Stimulated activated CD8-positive, alpha-beta memory T cell treated with anti-CD3 and anti-CD28 coated beads, Interleukin-15, amount 100 ng/mL, for 48 hours (primary cell): ENCODE data around the gene TSPAN9.

Experiments used
- DNase-seq, 2 donors: peaks; one replicate each; pipeline ENCODE4 v3.0.0-alpha.2; 2020; ENCODE audit warnings: low read depth in 2 of 2

TSPAN9 gene

DNA sequence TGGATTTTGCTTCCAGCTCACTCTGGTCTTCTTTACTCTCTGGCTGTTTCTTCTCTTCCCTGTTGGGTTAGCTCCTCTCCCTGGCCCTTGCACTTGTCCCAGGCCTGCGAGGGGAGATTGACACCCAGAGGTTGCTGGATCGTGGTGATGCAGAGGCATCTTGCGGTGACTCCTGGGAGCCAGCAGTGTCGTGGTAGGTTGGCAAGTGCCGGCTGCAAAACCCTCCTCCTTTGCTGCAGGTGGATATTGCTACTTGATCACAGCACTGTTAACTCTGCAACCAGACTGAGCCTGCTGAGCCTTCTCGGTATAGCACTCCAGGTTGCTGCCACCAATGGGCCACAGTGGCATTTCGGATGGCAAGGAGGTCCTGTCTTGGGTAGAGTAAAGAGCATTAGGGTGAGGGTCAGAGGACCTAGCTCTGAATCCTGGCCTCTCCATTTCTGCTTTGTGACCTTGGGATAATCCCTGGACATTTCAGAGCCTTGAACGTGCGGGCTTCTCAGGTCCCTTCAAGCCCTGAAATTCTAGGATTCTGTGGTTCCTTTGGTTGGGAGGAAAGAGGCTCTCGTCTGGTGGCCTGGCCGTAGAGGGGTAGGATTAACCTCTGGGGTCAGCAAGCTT is 87.4 kb downstream of the TSPAN9 start:
- no peak for DNase-seq

DNA sequence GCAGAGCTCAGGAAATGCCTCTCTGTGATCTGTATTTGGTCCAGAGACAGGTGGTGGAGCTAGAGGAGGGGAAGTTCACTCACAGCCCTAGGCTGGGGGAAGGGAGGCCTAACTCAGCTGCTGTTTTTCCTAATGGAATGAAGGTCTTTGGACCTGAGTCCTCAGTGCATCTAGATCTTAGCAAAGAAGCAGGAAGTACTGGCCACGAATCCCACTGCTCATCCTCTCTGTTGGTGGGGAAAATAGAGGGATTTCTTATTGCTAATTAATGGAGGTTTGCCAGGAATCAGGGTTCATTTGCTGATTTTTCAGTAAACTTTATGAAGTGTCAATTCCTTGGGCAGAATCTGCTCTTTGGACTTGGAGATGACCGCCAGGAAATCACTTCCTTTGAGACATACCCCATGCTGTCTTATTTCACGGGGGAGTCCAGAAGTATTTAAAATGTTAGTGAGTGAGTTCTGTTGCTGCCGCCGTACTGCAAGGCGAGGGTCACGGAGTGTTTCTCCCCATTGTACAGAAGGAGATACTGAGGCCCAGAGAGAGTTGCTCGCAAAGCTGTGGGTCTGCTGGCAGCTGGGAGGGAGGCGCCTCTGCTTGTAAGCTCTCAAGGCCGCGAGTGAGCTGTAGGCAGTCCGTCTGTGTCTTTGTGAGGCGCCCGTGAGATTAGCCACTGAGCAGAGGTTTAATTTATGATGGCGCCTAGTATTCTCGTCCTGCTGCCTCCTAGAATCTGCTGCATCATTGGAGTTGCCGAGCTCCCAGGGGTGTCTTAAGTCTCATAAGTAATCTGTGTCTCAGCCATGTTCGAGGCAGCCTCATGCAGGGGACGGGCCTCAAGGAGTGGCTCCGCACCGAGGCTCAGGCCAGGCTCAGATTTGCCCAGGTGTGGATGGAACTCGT is 88.2 kb downstream of the TSPAN9 start:
- no peak for DNase-seq

DNA sequence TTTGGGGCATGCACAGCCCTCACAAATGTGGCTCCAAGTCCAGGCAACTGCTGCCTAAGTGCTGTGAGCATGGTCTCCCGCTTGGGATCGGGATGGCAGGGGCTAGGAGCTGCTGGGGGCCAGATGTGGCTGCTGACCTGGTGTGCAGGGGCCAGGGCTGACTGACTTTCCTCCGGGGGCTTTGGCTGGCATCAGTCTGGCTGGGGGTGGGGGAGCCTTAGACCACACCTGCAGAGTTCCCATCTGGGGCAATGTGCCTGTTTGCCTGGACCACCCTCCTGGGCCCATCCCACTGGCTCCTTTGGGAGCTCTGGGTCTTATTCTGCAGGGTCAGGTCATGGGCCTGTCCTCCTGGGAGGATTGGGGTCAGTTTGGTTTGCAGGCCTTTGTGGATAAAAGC is 90.5 kb downstream of the TSPAN9 start:
- no peak for DNase-seq

DNA sequence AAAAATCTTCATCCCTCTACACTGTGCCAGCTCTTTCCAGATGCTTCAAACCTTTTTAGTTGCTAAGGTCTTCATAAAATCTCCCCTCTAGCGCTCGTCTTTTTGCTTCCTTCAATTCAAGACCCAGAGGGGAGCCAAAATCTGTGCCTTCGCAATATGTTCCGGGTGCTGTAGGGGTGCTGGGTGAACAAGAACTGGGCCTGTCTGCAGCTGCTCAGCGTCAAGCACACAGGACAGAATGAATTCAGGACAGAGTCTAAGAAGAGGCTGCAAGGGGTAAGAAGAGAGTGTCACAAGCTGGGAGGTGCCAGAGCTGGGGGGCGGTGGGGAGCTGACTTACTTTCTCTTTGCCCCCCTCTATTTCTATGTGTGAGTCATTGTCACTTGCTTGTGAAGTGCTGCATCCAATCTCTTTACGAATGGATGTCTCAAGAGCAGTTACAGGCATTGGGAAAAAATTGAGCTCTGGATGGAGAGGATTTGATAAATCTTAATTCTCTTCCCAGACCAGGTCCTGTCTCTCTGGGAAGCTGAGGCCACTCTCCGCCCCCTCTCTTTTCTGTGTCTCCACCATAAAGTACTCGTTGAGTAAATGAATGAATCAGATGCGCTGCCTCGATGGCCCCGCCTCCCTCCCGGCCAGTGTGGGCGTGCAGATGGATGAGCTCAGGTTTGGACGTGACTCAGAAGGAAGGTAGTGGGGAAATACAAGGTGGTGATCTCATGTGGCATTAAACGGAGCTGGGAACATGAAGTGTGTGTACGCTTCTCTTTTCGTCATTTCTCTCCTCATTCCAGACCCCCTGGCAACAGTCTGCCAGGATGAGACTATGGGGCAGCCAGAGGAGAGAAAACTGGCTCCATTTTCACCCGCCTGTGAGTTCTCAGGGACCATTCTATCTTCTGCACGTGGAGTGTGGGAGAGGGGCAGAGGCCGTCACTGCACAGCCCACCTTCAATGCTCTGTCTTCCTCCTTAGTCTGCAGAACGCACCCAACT is 91.3 kb downstream of the TSPAN9 start:
- DNase-seq = peak; percentile 38 to 69

DNA sequence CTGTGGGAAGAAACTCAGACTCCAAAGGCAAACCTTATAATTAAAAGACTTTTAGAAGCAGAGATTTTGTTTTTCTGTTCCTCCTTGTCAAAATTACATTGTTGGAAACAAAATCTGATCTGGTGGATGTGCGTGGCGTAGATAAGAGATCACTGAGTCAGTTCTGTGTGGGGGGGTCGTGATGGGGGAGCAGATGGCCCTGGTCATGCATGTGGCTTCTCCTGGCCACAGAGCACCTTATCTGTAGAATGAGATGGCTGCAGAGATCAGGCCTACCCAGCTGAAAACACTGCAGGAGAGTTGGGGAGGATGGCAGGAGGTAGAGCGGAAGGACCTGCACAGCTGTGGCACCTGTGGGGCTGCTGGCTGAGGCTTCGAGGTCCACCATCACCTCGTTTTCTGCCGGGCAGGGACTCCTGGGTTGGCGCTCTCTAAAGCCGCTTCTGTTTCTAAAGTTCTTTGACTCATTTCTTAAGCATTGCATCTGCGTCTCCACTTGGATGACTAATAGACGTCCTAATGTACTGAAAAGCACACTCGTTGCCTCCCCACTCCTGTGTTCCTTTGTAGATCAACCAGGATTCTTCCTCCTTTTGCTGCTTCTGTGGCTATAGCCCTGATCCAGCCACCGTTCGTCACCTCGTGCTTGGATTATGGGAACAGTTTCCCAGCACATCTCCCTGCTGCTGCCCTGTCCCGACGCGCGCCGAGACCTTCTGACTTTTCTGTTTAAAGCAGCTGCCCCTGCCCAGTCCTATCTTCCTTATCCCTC is 93.4 kb downstream of the TSPAN9 start:
- no peak for DNase-seq

DNA sequence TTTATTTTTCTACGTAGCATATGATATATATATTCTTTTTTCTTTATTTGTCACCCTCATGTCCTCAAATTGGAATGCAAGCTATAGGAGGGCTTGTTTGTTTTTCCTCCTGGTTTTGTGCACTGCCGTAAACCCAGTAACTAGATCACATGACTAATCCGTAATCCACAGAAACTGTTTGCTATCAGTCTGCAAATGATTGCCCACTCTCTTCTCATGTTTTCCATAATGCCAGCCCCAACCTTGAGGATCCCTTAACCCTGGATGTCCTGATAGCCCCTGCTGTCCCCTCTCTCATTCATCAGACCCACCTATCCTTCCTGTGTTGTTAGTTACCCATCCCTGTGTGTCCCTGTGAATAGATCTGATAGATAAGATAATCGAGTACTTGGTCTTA is 94.0 kb downstream of the TSPAN9 start:
- DNase-seq = no peak

DNA sequence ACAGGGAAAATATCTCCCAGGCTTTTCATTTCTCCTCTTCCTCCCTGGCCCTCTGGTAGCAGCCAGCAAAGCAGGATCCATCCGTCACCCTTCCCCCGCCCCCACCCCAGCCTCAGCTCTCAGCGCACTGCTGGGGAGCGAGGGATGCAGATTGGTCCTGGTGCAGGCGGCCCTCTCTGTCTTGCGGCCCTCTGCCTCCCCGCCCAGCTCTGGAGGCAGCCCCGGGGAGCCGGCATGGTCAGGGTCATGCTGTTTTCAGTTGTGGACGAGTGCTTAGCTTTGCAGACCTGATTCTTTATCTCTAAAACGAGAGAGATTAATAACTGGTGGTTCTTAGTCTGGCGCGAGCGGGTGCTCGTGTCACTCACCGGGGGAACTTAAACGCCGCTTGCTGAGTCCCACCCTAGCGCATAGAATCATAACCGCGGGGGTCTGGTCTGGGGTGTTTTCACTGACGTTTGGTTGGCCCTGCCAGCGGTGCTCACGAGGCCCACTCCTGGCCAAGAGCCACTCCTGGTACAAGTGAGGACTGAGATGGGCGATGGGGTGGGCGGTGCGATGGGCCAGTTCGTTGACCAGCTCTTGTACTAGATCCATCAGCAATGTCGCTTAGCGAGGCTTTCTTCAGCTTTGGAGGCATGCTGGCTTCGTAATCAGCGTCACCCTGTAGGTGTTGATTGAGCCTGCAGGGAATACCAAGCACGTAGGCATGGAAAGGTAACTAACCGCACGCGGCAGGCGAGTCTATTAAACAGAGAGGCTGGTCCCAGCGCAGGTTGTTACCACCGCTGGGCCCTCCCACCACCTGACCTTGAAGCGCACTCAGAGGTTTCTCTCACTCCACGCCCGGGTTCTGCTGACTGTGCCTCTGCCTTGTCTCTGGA is 95.2 kb downstream of the TSPAN9 start:
- DNase-seq = no peak

DNA sequence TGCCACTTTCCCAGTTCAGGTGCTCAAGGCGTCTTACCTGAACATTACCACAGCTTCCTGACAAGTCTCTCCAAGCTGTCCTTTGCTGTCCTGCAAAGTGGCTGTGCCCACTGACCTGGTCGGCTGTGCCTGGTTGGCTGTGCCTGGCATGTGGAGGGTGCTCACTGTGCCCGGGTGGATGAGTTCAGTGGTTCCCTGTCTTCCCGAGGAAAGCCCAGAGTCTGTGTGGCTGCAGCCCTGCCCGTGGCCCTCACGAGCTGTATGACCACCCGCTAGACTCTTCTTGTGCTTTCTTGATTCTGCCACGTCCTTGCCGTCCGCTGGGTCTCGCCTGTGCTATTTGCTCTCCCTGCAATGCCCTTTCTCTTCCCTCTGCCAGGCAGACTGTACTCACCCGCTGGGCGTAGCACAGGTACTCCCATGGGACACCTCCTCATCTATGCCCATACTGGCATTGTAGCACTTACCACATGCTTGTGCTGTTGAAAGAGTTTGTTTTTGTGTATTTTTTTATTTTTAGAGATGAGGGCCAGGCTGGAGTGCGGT is 95.9 kb downstream of the TSPAN9 start:
- DNase-seq = no peak

DNA sequence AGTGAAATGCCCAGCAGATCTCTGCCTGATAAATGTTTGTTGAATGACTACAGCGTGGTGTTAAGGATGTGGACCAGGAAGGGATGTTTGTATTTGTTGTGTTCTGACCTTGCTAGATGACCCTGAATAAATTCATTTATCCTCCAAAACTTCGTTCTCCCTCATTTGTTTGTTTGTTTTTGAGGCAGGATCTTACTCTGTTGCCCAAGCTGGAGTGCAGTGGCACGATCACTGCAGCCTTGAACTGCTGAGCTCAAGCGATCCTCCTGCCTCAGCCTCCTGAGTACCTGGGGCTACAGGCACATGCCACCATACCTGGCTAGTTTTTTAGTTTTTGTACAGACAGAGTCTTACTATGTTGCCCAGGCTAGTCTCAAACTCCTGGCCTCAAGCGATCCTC is 96.7 kb downstream of the TSPAN9 start:
- DNase-seq = no peak

DNA sequence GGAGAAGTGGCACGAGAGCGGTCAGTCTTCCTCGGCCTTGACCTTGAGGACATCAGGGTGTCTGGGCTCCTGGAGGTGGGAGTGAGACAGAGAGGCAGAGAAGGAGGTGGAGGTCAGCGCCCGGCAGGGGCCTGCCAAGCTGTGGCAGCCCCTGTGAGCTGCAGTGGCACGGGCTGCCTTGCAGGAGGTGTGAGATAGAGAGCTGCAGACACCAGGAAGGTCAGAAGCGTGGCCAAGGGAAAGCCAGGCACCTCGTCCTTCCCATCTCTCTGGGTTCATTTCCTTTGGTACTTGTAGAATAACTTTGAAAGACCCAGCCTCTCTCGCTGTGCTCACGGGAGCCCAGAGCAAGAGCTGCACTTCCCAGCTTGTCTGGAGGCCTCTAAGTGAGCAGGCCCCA is 98.1 kb downstream of the TSPAN9 start:
- no peak for DNase-seq

DNA sequence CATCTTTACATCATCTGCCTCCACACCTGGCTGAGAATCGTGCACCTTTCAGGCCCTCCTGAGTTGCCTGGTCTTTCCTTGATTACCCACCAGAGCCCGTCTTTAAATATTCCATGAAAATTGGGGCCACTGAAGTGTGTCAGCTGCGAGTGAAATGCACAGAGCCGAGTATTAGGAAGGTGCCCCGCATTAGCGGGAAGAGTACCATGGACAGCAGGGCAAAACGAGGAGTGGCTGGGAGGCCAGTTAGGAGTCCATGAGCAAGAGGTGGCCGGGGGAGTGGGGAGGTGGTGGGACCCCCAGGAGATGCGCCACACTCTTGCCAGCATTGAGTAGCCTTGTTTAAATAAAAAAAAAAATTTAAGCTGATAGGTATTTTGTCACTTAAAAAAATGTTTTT is 99.6 kb downstream of the TSPAN9 start:
- no peak for DNase-seq

DNA sequence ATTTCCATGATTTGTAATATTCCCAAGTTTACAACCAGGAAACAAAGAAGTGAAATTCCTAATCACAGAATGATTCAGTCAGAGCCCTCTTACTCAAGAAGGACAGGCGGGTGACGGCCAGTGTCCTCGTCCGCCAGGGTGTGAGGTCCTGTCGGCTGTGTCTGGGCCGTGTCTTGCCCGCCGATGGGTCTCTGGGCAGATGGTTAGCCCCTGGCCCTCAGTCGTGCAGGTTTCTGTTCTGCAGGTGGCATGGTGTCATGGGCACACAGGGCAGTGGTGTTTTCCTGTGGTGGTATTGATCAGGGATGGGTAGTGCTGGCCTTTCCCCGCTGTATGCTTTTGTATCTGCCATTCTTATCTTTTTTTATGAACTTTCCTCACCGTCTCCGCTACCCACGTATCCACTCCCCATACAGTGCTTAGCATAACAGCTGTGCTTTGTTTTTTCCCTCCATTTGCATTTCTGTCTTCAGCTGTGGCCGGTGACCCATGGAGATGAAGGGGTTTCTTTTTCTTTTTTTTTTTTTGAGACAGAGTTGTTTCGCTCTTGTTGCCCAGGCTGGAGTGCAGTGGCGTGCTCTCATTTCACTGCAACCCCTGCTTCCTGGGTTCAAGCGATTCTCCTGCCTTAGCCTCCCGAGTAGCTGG is 100.7 kb downstream of the TSPAN9 start:
- no peak for DNase-seq

DNA sequence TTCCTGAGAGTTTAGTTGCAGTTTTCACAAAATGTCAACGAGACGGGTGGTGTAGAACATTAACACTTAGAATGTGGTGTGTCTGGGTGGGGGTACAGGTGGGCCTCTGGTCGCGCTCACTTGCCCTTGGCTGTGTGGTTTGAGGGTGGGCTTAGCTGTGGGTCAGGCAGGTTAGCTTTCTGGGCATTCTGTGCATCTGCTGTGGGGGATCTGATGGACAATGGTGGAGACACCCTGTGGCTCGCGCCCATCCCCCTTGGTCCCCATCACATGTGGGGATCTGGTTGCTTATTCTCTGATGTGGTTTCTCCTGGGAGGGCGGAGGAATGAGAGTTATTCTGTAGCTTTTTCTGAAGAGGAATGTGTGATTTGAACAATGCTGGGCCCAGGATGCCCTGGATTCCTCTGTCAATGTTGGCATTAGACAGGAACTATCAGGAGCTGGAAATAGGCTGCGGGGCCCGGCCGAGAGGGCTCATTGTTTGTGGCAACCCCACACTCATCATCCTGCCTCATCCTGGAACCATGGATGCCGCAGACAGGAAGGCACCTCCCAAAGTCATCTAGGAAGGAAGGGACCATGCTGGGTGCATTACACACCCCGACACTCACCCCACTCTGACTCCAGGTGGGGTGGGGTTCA is 101.6 kb downstream of the TSPAN9 start:
- DNase-seq = no peak

DNA sequence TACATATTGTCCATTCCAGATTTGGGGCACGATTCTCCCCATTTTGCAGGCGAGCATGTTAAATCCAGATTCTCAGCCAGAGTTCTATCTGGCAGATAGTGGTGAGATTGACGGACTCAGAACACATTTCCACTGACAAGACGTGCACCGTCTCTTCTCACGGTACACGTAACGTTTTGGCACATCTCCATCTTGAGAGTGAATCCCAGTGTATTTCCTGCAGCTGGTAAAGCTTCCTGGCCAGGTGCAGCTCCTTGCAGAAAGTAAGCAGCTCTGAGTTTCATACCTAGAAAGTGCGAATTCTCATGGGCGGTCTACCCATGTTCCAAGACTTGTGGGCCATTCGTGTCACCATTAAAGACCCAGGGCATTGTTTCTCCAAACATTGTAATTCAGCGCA is 102.6 kb downstream of the TSPAN9 start:
- DNase-seq = no peak

DNA sequence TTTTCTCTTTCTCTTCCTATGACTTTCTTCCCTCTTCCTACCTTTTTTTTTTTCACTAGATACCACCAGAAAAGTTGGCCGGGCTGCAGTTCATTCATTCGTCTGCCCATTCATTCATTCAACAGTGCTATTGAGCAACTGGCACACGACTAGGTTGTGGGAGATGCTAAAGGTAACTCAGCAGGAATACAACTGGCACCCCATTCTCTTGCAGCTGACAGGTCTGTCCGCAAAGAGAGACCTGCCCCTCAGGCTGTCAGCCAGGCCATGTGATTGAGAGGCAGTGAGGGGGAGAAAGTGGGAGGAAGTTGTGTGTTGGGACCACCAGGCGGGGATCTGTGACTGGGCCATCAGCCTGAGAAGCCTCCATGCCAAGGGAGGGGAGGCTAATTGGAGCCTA is 105.2 kb downstream of the TSPAN9 start:
- no peak for DNase-seq

DNA sequence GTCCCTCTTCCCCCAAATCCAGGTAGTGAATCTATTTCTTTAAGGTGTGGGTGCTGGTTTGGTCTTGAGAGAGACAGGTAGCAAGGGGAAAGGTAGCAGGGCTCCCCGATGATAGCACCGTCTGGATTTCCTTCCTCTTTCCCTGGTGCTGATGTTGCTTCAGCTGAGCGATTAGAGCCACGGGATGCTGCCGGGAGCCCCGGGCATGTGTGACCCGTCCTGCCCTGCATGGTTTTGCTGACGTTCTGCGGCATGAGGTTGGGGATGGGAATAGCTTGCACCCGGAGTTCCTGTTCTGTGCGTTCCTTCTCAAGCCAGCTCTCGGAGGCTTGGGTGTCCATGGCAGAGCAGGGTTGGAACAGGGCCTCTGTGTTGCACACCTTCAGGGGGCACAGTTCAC is 107.3 kb downstream of the TSPAN9 start:
- no peak for DNase-seq

DNA sequence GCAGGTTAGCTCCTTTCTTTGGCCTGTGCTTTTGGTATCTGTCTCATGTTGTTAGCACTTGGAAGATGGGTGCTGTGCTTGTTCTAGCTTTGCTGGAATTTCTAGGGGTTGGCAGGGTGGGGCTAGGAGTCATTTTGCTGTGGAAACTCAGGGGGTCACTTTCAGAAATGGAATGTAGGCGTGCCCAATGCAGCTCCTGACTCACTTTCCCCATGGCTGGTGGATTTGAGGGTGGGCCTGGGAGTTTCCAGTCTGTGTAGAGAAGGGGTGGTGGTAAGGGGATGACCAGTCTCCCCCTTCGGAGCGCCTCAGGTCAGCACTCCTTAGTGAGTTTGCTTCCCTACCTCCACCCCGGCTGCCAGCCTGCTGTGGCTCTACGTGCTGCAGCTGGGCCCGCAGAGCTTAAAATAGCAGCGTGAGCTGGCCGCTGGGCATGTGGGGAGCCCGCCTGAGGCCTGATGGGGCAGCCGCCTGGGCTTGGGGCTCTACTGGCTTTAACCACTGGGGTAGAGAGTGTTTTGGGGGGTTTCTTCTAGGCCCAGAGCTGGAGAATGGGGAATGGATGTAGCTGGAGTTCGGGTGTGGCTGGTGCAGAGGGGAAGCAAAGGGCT is 108.2 kb downstream of the TSPAN9 start:
- no peak for DNase-seq

DNA sequence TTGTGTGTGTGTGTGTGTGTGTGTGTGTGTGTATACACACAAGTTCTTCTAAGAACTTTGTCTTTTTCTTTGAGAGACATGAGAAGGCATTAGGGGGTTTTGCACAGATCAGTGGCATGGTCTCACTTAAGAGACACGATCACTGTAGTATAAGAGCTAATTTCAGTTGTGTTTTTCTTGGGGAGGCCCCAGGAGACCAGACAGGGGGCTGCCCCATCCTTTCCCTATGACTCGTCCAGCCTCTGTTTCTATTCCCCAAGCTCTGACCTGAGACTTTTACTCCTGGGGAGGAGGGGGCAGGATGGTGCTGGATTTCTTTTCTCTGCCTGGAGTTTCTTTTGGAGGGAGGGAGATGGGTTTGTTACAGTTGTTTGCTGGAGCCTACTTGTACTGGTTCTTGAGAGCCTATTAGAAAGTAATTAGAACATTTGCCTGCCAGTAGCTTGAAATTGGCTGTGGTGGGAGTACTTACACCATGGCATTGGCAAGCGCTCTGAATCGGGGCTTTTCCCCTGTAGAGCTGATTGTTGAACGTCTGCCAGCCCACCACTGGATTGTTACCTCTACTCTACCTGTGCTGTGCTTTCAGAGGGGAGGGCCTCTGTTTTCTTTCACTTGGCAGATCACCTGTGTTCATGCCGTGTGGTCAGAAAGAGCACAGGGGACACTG is 109.5 kb downstream of the TSPAN9 start:
- no peak for DNase-seq
